Measurements from ENCODE around the gene TEX14. TPM values are rescaled to one million over a fixed set of nuclear protein-coding genes. Genes with fewer than 3 reads are reported as not detected.

The TEX14 gene
- polyA plus RNA-seq, 1 of the 3 experiments (the other 2 are of a cell fraction), result 0.02 TPM

GRCh38 chr17:58631523-58632323 is 60.1 kb downstream of the TEX14 start (continued):
- TF ChIP-seq CTCF (IDR thresholded peaks at IDR 0.05), result peak; percentile 41
- TF ChIP-seq RFX5 (IDR thresholded peaks at IDR 0.05; ENCODE audit: low read length), result peak; percentile 7; the same call in 1 of the 2 replicates
- TF ChIP-seq USF1 (IDR thresholded peaks at IDR 0.05; ENCODE audit: borderline replicate concordance, low read depth), result peak; percentile 24; the same call in 1 of the 2 replicates
- TF ChIP-seq EZH2phosphoT487 (IDR thresholded peaks at IDR 0.05; ENCODE audit: borderline replicate concordance, low read depth), result no peak
- TF ChIP-seq TEAD4 (IDR thresholded peaks at IDR 0.05; ENCODE audit: borderline replicate concordance, insufficient read depth), result peak; percentile 85
- TF ChIP-seq RAD21 (IDR thresholded peaks at IDR 0.05; ENCODE audit: low read length), result peak; percentile 49
- peak; percentile 83 for TF ChIP-seq TCF12 (IDR thresholded peaks at IDR 0.05)
- TF ChIP-seq NRF1 (IDR thresholded peaks at IDR 0.05; ENCODE audit: low read depth, low read length), result no peak
- TF ChIP-seq ELF1 (IDR thresholded peaks at IDR 0.05), result peak; percentile 47; the same call in 1 of the 2 replicates
- TF ChIP-seq FOXJ3 (CRISPR knock-in tag; IDR thresholded peaks at IDR 0.05), result peak; percentile 66
- TF ChIP-seq FOXM1 (IDR thresholded peaks at IDR 0.05; ENCODE audit: low read depth), result no peak
- peak; percentile 50 for TF ChIP-seq MAX (IDR thresholded peaks at IDR 0.05; ENCODE audit: low read depth)
- peak; percentile 84 for TF ChIP-seq REST (IDR thresholded peaks at IDR 0.05; ENCODE audit: low read depth, low read length)

Measured in SK-N-SH (cell line).